Kidney epithelial cell (primary cell): Measurements from ENCODE around the gene CAMK2B. TPM values are rescaled to one million over a fixed set of nuclear protein-coding genes. Genes with fewer than 3 reads are reported as not detected.

Experiments used
- DNase-seq: peaks from one replicate; pipeline ENCODE4 v3.0.0-alpha.2; 2010; ENCODE audit warnings: low read depth
- H3K27me3 ChIP-seq: 2 replicates; pipeline ENCODE4 v1.6.0; 2011; ENCODE audit warnings: low read length; ENCODE audit not compliant: control insufficient read depth, insufficient read depth
- H3K36me3 ChIP-seq: 2 replicates; pipeline ENCODE4 v1.5.1; 2011; ENCODE audit warnings: low read length; ENCODE audit not compliant: control insufficient read depth, insufficient read depth
- H3K4me3 ChIP-seq: 2 replicates; pipeline ENCODE4 v1.5.1; 2011; ENCODE audit warnings: low read depth, mild to moderate bottlenecking, control low read depth, low read length
- total RNA-seq: library from RNA; depleted of rRNA; stranded (reverse); fragments of >200 nt; gene quantifications from 2 replicates; pipeline ENCODE4 v1.2.3, GENCODE V29; 2015
- TF ChIP-seq, protein P1 (sequence below): IDR thresholded peaks from 2 replicates; pipeline ENCODE4 v1.5.1; 2011; ENCODE audit warnings: mild to moderate bottlenecking, moderate library complexity, low read length, control low read depth, inconsistent platforms; ENCODE audit not compliant: insufficient read depth, poor library complexity, severe bottlenecking

CAMK2B gene
- total RNA-seq, 1 donor from 2014 or later: not detected

DNA sequence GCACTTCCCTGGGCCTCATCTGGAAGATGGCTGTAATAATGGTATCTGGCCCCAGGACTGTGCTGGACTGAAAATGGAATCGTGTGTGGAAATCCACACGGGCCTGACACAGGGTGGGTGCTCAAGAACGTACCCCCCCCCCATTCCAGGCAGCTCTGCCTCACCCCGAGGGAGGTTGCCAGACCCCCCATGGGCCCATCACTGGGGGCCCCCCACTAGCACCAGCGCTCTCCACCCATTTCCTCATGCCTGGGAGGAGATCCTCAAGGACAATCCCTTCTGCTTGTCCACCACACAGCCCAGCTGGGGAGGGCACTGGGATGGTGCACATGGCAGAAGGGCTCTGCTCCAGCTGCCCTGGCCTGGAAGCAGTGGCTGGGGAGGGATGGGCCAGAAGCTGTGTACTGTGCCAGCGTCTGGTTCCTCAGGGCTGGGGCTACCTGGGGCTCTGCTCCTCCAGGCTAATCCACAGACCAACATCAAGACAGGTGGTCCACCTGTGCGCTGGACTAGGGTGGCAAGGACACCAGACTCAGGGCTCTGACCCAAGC, 55.4 kb downstream of the CAMK2B start:
- TF ChIP-seq, protein P1, sequence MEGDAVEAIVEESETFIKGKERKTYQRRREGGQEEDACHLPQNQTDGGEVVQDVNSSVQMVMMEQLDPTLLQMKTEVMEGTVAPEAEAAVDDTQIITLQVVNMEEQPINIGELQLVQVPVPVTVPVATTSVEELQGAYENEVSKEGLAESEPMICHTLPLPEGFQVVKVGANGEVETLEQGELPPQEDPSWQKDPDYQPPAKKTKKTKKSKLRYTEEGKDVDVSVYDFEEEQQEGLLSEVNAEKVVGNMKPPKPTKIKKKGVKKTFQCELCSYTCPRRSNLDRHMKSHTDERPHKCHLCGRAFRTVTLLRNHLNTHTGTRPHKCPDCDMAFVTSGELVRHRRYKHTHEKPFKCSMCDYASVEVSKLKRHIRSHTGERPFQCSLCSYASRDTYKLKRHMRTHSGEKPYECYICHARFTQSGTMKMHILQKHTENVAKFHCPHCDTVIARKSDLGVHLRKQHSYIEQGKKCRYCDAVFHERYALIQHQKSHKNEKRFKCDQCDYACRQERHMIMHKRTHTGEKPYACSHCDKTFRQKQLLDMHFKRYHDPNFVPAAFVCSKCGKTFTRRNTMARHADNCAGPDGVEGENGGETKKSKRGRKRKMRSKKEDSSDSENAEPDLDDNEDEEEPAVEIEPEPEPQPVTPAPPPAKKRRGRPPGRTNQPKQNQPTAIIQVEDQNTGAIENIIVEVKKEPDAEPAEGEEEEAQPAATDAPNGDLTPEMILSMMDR: no peak
- DNase-seq: no peak
- H3K4me3 ChIP-seq: no peak overlapping the region
- H3K36me3 ChIP-seq: no peaks in the 10 kb centered on the region
- H3K27me3 ChIP-seq: peaks cover 14% of the 10 kb centered on the region

DNA sequence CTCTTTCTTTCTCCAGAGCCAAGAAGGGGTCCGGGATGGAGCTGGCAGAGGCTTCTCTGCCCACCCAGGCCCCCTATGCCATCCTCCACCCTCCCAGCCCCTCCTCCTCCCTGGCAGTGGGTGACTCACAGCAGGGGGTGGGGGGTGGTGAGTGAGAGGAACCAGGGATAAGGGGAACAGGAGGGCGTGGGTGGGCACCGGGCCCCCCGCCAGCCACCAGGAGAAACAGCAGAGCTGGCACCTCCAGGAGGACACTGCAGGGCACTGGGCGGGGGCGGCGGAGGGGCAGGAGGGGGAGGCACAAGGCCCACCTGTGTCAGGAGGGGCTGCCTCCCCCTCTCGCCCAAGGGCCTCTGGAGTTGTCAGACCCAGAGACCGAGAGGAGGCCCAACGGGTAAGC, 56.0 kb downstream of the CAMK2B start:
- Histone ChIP-seq H3K4me3 (no peak overlapping the region), H3K36me3 (no peaks in the 10 kb centered on the region)

DNA sequence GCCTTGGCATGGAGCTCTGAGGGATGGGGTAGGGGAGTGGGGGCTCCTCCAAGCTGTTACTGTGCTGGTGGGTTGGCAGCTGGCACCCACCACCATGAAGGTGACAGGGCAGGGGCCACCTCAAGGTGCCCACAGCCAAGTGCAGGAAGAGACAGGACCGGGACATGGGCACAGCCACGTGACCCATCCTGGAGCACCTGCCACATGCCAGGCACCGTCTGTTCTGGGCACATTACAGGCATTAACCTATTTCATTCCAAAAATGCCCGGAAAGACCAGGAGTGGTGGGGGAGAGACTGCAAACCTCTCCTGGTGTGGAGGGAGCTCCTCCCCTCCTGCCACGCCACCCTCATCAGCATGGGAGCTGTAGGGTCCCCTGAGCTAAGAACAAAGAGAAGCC, 56.7 kb downstream of the CAMK2B start:
- Histone ChIP-seq H3K27me3 (peaks cover 14% of the 10 kb centered on the region), H3K36me3 (no peaks in the 10 kb centered on the region), H3K4me3 (no peak overlapping the region)
- DNase-seq: no peak
- TF ChIP-seq, protein P1: no peak

More for the DNA sequence above, 56.0 kb downstream of the CAMK2B start:
- no peak for DNase-seq
- peaks cover 15% of the 10 kb centered on the region for H3K27me3 ChIP-seq
- TF ChIP-seq, protein P1: no peak

DNA sequence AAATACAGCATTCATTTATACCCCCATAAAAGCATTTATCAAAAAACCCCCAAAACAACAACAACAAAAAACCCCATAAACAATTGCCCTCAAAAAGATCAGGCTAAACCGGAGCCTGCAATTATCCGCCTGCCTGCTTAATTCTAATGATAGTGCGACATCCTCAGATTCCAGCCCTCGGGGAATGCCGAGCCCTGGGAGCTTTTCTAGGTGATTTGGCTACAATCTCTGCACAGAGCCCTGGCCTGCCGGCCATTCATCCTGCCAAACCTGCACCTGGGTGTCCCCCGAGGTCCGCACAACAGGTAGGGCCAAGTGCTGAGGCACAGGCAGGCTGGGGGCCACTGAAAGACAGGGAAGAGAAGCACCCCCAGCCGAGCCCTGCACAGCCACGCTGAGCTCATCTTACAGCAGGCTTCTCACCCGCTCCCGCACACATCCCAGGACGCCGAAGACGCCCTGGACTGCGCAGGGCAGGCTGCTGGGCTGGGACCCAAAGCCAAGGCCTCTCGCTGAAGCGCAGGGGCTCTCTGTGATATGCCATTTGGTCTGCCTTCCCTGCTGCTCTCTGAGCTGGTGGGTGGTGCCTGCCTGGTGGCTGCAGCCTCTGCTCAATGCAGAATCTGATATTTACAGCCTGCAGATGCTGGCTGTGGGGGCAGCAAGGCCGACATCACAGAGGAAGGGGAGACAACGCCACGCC, 57.5 kb downstream of the CAMK2B start:
- no peak for DNase-seq
- H3K4me3 ChIP-seq: no peak overlapping the region
- H3K27me3 ChIP-seq: peaks cover 14% of the 10 kb centered on the region
- H3K36me3 ChIP-seq: no peaks in the 10 kb centered on the region
- TF ChIP-seq, protein P1: no peak

DNA sequence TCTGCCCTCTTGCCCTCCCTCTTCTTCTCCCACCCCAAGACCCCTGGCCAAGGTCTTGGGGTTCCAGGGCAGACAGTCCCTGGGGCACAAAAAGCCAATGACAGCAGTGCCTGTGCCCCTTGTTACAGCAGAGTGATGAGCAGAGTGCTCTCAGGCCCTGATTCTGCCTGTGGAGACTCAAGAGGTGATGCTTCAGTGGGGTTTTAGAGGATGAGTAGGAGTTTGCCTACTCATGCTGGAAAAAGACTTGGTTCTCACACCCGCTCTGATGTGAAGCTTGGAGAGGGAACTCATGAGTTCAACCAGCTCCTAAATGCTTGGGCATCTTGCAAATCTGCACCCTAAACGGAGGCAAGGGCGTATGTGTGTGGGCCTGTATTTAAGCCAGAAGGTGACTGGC, 58.2 kb downstream of the CAMK2B start:
- DNase-seq: no peak
- no peaks in the 10 kb centered on the region for H3K36me3 ChIP-seq
- TF ChIP-seq, protein P1: no peak
- peaks cover 14% of the 10 kb centered on the region for H3K27me3 ChIP-seq
- no peak overlapping the region for H3K4me3 ChIP-seq

DNA sequence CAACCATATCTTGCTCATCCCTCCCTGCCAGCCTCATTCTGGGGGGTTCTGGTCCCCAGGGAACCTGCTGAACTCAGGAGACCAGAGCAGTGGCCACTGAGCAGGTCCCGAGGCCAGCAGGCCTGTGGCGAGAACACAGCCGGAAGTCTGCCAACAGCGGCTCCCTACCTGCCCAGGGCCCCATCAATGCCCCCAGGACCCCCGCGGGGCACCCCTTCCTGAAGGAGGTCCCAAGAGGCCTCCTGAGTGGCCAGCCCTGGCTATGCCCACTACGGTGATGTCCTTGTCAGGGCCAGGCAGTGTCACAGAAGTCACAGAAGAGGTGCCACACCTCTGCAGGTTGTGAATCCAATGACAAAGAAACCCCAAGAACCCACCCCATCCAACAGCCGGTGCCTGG, 58.9 kb downstream of the CAMK2B start:
- Histone ChIP-seq H3K36me3 (no peaks in the 10 kb centered on the region), H3K4me3 (no peak overlapping the region), H3K27me3 (peaks cover 14% of the 10 kb centered on the region)
- TF ChIP-seq, protein P1: no peak
- DNase-seq: no peak
